Measurements from ENCODE around the gene CDH4. TPM values are rescaled to one million over a fixed set of nuclear protein-coding genes. Genes with fewer than 3 reads are reported as not detected.

The CDH4 gene
- total and polyA plus RNA-seq, 9 of the 15 experiments (the other 6 are each of a cell fraction or from before 2014, with no cell fraction given): 0.04 TPM; not detected in 8

GRCh38 chr20:61951695-61952533 lies 699.9 kb downstream of the CDH4 start:
- intact Hi-C loops (cut with micrococcal nuclease): no loop called here
- POLR2A ChIA-PET: interaction anchor here (0.6 kb wide), 1 partner anchor 503 kb away, joined by 4 read pairs; no protein-coding TSS in a partner anchor
- 21% methylated on average over 20 of the region's 22 CpGs for WGBS (ENCODE audit: insufficient coverage, low coverage, missing lambda C conversion rate)
- TF ChIP-seq EHMT2 (IDR thresholded peaks at IDR 0.05): peak; percentile 97
- TF ChIP-seq, protein P1, sequence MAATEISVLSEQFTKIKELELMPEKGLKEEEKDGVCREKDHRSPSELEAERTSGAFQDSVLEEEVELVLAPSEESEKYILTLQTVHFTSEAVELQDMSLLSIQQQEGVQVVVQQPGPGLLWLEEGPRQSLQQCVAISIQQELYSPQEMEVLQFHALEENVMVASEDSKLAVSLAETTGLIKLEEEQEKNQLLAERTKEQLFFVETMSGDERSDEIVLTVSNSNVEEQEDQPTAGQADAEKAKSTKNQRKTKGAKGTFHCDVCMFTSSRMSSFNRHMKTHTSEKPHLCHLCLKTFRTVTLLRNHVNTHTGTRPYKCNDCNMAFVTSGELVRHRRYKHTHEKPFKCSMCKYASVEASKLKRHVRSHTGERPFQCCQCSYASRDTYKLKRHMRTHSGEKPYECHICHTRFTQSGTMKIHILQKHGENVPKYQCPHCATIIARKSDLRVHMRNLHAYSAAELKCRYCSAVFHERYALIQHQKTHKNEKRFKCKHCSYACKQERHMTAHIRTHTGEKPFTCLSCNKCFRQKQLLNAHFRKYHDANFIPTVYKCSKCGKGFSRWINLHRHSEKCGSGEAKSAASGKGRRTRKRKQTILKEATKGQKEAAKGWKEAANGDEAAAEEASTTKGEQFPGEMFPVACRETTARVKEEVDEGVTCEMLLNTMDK (IDR thresholded peaks at IDR 0.05; ENCODE audit: borderline replicate concordance, insufficient read depth, low read depth, low read length, poor library complexity, severe bottlenecking): no peak
- TF ChIP-seq, protein P2, sequence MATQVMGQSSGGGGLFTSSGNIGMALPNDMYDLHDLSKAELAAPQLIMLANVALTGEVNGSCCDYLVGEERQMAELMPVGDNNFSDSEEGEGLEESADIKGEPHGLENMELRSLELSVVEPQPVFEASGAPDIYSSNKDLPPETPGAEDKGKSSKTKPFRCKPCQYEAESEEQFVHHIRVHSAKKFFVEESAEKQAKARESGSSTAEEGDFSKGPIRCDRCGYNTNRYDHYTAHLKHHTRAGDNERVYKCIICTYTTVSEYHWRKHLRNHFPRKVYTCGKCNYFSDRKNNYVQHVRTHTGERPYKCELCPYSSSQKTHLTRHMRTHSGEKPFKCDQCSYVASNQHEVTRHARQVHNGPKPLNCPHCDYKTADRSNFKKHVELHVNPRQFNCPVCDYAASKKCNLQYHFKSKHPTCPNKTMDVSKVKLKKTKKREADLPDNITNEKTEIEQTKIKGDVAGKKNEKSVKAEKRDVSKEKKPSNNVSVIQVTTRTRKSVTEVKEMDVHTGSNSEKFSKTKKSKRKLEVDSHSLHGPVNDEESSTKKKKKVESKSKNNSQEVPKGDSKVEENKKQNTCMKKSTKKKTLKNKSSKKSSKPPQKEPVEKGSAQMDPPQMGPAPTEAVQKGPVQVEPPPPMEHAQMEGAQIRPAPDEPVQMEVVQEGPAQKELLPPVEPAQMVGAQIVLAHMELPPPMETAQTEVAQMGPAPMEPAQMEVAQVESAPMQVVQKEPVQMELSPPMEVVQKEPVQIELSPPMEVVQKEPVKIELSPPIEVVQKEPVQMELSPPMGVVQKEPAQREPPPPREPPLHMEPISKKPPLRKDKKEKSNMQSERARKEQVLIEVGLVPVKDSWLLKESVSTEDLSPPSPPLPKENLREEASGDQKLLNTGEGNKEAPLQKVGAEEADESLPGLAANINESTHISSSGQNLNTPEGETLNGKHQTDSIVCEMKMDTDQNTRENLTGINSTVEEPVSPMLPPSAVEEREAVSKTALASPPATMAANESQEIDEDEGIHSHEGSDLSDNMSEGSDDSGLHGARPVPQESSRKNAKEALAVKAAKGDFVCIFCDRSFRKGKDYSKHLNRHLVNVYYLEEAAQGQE (IDR thresholded peaks at IDR 0.05; ENCODE audit: borderline replicate concordance): peak; percentile 98
- TF ChIP-seq, protein P2 (CRISPR knock-in tag; IDR thresholded peaks at IDR 0.05; ENCODE audit: low read depth): peak; percentile 94
- peak; percentile 64 for TF ChIP-seq BHLHE40 (IDR thresholded peaks at IDR 0.05; ENCODE audit: low read length)
- no peak for TF ChIP-seq FOXM1 (IDR thresholded peaks at IDR 0.05; ENCODE audit: low read depth)
- TF ChIP-seq FOXM1 (CRISPR knock-in tag; IDR thresholded peaks at IDR 0.05; ENCODE audit: low read depth): no peak

More at GRCh38 chr20:61951695-61952533, 699.9 kb downstream of the CDH4 start:
- Histone ChIP-seq H3K9me1 (ENCODE audit: control insufficient read depth, insufficient read depth, low read length) (no peaks in the 10 kb centered on the region), H3K79me2 (ENCODE audit: control insufficient read depth, insufficient read depth, low read length) (no peaks in the 10 kb centered on the region), H3K27ac (ENCODE audit: extremely low read depth, low read depth, low read length) (no peak overlapping the region), H3K36me3 (ENCODE audit: control insufficient read depth, insufficient read depth, low read length) (no peaks in the 10 kb centered on the region), H3K27me3 (ENCODE audit: control insufficient read depth in 2 of 2, insufficient read depth in 2 of 2, low read length in 2 of 2) (peaks cover 0 to 16% of the 10 kb centered on the region in 2 experiments; a peak in 3 of 5 replicates), H3K4me2 (ENCODE audit: insufficient read depth, low read length) (no peak overlapping the region), H3K9ac (ENCODE audit: insufficient read depth in 1 of 2, low read depth in 2 of 2, low read length in 2 of 2) (no peak overlapping the region), H3K4me1 (replicated peaks in 1 of 2; ENCODE audit: control insufficient read depth in 2 of 2, insufficient read depth in 2 of 2, low read length in 2 of 2) (no peaks in the 10 kb centered on the region; a peak in 2 of 5 replicates), H3K9me3 (replicated peaks; ENCODE audit: control insufficient read depth, insufficient read depth, low read depth, low read length) (no peaks in the 10 kb centered on the region), H2AFZ (ENCODE audit: low read depth, low read length) (no peak overlapping the region), H4K20me1 (replicated peaks; ENCODE audit: control insufficient read depth, insufficient read depth, low read length) (no peaks in the 10 kb centered on the region; the same call in 1 of the 2 replicates), H3K4me3 (no peak overlapping the region)
- CTCF ChIA-PET (ENCODE audit: low intra/inter-chr PET ratio): no interaction called here
- FAIRE-seq: no peak
- peak; percentile 81 for ATAC-seq
- DNase-seq (ENCODE audit: extremely low read depth in 1 of 4, low spot score in 3 of 4): peak in 3 of 4 experiments; percentile 32 to 63 (median 58)
- in situ Hi-C loops (cut with MboI): no loop called here
- no TSS peak for BruUV-seq (replicated peaks)
